GM12872 (cell line): ENCODE results near the gene FANCF.

Experiments used
- TF ChIP-seq, protein P1 (sequence below): IDR thresholded peaks from 3 replicates; pipeline ENCODE4 v1.5.1; 2011; ENCODE audit warnings: low read depth, mild to moderate bottlenecking, low read length, moderate library complexity; ENCODE audit not compliant: insufficient read depth

Gene FANCF

DNA sequence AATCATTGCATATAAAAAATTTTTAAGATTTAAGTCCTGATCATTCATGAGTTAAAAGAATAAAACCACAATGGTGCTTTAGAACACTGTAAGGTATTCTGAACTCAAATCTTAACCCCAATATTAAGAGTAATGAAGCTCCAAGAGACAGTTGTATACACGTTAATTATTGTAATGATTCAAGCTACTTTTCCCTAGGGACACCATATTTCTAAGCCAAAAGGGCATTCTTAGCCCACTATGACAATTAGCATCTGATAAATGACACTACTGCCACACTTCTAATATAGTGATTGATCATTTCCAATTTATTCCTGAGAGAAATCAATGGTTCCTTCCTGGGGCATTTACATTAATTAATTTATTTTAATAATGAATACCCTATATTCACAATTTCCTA lies 21.7 kb downstream of the FANCF start:
- TF ChIP-seq, protein P1, sequence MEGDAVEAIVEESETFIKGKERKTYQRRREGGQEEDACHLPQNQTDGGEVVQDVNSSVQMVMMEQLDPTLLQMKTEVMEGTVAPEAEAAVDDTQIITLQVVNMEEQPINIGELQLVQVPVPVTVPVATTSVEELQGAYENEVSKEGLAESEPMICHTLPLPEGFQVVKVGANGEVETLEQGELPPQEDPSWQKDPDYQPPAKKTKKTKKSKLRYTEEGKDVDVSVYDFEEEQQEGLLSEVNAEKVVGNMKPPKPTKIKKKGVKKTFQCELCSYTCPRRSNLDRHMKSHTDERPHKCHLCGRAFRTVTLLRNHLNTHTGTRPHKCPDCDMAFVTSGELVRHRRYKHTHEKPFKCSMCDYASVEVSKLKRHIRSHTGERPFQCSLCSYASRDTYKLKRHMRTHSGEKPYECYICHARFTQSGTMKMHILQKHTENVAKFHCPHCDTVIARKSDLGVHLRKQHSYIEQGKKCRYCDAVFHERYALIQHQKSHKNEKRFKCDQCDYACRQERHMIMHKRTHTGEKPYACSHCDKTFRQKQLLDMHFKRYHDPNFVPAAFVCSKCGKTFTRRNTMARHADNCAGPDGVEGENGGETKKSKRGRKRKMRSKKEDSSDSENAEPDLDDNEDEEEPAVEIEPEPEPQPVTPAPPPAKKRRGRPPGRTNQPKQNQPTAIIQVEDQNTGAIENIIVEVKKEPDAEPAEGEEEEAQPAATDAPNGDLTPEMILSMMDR, result no peak

DNA sequence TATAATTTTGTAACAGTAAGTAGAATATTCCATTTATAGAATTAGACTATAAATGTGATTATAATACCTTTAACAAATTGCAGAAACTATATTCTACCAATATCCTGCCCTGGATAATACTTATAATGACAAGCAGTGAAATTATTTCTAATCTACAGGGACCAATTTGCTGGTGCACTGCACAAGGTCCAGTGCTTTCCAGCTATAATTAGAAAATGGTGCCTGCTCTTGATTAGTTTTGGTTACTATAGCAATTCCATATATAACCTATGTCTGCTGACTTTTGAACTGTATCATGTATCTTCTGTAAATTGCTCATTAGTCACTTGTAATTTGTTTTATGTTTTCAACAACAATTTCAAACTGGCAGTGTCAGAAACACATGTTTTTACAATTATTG lies 23.1 kb downstream of the FANCF start:
- TF ChIP-seq, protein P1, result no peak

DNA sequence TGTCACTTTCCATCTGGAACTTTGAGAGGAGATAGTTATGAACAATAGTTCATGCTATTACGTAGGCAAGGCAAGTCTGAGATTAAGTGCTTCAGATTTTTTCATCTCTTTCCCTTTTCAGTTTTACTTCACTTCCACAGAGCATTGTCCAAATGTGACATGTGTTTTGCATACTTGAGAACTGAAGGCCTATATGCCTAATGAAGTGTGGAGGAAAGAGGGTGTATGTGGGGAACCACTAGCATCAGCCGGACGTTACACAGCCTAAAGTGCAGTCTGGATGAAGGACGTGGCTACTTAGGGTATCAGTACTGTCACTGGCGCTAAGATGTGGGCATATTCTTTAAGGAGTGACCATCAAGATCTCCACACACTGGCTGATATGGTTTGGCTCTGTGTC lies 26.2 kb downstream of the FANCF start:
- TF ChIP-seq, protein P1, result no peak

DNA sequence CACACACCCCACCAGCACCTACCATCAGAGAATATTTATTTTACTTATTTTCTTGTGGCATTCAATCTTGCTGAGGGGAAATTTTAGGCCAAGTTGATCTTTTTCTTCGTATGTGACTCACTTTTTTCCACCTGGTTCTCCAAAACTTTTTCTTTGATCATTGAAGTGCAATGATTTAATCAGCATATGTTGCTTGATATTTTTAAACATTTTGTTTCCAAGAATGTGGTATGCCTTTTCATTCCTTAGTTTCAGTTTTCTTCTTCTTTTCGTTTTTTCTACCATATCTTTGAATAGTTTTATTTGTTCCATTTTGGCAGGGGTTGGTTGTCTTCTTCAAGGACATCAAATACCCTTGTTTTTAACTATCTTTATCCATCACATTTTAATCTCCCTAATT lies 28.6 kb downstream of the FANCF start:
- TF ChIP-seq, protein P1, result no peak

DNA sequence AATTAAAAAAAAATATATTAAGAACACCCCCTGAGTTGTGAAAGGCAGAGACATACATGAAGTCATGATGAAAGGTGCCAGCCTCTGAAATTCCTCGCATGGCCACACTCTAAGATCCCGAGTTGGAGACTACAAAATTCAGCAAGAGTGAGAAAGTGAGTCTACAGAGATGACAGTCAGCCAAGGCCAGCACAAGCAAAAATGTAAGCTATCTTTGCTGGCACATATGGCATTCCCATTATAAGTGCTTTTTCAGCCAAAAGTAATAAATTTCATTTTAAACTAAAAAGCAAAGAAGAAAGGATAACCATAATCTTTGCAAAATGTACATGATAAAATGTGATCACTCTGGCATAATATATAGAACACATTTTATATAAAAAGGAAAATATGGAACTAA lies 40.6 kb downstream of the FANCF start:
- TF ChIP-seq, protein P1, result no peak

DNA sequence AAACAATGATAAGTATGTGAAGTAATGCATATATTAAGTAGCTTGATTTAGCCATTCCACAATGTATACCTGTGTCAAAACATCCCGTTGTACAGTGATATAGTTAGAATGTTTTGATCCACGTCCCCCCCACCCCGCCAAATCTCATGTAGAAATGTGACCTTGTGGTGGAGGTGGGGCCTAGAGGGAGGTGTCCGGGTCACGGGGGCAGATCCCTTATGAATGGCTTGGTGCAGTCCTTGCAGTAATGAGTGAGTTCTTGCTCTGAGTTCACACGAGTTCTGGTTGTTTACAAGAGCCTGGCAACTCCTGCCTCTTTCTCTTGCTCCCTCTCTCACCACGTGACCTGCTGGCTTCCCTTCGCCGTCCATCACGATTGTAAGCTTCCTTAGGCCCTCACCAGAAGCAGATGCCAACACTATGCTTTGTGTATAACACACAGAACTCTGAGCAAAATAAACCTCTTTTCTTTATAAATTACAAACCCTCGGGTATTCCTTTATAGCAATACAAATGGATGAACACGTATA lies 41.6 kb downstream of the FANCF start:
- TF ChIP-seq, protein P1, result no peak

DNA sequence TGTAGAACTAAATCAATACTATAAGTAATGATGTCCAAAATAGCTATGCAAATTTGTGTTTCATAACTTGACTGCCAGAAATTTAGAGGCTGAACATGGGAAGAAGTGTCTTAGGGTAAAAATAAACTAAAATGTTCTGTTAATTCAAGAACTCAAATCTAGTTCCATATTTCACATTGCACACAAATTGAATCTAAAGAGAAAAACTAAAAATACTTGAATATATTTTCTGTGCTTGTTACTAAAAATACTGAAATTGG lies 43.5 kb downstream of the FANCF start:
- TF ChIP-seq, protein P1, result no peak
